Esophagus muscularis mucosa (tissue), 4 donors: Measurements from ENCODE around the gene IL12A.

Experiments
- EP300 ChIP-seq: sonication (generic); formaldehyde crosslinking; IDR thresholded peaks from one replicate; pipeline ENCODE4 v1.6.1; 2017; ENCODE audit warnings: antibody characterized with exemption
- POLR2A ChIP-seq: fragments of 450-650 bp; IDR thresholded peaks from one replicate; pipeline ENCODE4 v1.6.1; 2017; ENCODE audit warnings: antibody characterized with exemption, moderate library complexity, mild to moderate bottlenecking, low read depth
- POLR2AphosphoS5 ChIP-seq, 2 donors: sonication (generic); formaldehyde crosslinking; IDR thresholded peaks; one replicate each; pipeline ENCODE4 v1.6.1; 2017; ENCODE audit warnings: antibody characterized with exemption in 2 of 2
- TF ChIP-seq, protein P1 (sequence below), 3 experiments: fragments of 200-600 bp in 2 of 3; fragments of 450-650 bp in 1 of 3; sonication (generic) in 2 of 3; IDR thresholded peaks; one replicate each; pipeline ENCODE4 v1.5.1; 2017 to 2019; ENCODE audit warnings: antibody characterized with exemption in 3 of 3, mild to moderate bottlenecking in 2 of 3, moderate library complexity in 1 of 3

DNA sequence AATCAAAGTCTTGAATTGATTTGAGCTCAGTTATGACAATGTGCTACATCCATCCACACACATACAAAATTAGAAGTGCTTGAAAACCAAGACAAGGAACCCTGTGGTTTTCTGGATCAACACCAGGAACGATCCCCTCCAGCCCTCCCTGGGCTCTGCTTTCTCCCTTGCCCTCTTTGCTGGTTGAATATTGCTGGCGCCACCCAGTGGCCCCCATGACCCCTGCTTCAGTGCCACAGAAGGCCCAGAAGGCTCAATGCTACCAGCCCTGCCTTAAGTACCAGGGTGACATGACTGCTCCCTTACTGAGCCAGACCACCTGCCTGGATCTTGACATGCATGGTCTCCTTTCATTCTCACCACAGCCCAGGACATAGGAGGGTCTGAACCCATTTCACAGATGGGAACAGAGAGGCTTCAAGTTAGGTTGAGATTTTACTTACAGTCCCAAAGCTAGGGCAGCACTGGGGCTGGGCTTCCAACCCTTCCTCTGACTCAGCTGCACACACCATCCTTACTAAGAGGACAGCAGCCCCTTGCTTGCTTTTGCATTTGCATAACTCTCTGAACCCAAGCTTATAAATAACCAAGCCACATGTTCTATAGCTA, 15.0 kb downstream of the IL12A start:
- TF ChIP-seq POLR2A (no peak), EP300 (no peak), POLR2AphosphoS5 (IDR thresholded peaks at IDR 0.05) (no peak)
- TF ChIP-seq, protein P1, sequence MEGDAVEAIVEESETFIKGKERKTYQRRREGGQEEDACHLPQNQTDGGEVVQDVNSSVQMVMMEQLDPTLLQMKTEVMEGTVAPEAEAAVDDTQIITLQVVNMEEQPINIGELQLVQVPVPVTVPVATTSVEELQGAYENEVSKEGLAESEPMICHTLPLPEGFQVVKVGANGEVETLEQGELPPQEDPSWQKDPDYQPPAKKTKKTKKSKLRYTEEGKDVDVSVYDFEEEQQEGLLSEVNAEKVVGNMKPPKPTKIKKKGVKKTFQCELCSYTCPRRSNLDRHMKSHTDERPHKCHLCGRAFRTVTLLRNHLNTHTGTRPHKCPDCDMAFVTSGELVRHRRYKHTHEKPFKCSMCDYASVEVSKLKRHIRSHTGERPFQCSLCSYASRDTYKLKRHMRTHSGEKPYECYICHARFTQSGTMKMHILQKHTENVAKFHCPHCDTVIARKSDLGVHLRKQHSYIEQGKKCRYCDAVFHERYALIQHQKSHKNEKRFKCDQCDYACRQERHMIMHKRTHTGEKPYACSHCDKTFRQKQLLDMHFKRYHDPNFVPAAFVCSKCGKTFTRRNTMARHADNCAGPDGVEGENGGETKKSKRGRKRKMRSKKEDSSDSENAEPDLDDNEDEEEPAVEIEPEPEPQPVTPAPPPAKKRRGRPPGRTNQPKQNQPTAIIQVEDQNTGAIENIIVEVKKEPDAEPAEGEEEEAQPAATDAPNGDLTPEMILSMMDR (IDR thresholded peaks at IDR 0.05), result peak; percentile 49 to 58 (median 54)
